ENCODE data around the gene FIS1. TPM values are rescaled to one million over a fixed set of nuclear protein-coding genes. Genes with fewer than 3 reads are reported as not detected.
"Not testable (repeated sequence)": the region's sequence is repeated elsewhere in the genome, so short reads cannot be mapped to it uniquely, and the experiment has no call there.

Gene FIS1
- total and polyA plus RNA-seq, 4 experiments from 2014 or later: 100 to 198 (median 145) TPM

DNA sequence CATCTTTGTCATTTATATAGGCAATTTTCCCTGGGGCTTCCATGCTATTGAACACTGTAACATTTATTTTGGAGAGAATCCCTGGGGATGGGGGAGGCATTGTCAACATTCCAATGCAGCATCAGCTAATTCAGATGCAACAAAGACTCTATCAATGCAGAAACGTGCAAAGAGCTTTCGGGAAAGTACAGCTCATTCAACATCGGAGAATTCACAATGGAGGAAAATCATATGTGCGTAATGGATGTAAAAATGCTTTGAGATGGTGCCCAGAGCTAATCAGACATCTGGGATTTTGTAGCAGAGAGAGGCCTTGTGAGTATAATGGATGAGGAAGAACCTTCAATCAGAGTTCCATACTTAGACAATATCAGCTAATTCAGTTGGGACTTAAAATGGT lies 28.3 kb upstream of the FIS1 start:
- ChIA-PET POLR2A (ENCODE audit: partially characterized antibody) (no interaction called here), CTCF (ENCODE audit: partially characterized antibody) (interaction anchor here (1.6 kb wide), 2 partner anchors 9 to 129 kb away, joined by 4 to 9 read pairs; no protein-coding TSS in a partner anchor)
- DNase-seq: no peak
- Histone ChIP-seq H3K4me1 (ENCODE audit: insufficient read depth, low read length) (no peaks in the 10 kb centered on the region), H3K27ac (ENCODE audit: low read depth, low read length) (no peak overlapping the region), H3K27me3 (ENCODE audit: insufficient read depth, low read length) (no peaks in the 10 kb centered on the region), H3K9me3 (ENCODE audit: control insufficient read depth in 1 of 2, low read length in 2 of 2) (no peaks in the 10 kb centered on the region), H3K36me3 (ENCODE audit: insufficient read depth, low read length) (no peaks in the 10 kb centered on the region), H3K4me3 (ENCODE audit: low read length in 2 of 2) (no peak overlapping the region)
- H3K27me3 Mint-ChIP-seq: peaks cover 17 to 29% of the 10 kb centered on the region in 2 donors
- no peaks in the 10 kb centered on the region for H3K36me3 Mint-ChIP-seq
- H3K4me3 Mint-ChIP-seq: no peak overlapping the region
- H3K4me1 Mint-ChIP-seq: no peaks in the 10 kb centered on the region
- intact Hi-C loops (cut with micrococcal nuclease): no loop called here
- H3K9me3 Mint-ChIP-seq: no peaks in the 10 kb centered on the region
- no peak overlapping the region for H3K27ac Mint-ChIP-seq

DNA sequence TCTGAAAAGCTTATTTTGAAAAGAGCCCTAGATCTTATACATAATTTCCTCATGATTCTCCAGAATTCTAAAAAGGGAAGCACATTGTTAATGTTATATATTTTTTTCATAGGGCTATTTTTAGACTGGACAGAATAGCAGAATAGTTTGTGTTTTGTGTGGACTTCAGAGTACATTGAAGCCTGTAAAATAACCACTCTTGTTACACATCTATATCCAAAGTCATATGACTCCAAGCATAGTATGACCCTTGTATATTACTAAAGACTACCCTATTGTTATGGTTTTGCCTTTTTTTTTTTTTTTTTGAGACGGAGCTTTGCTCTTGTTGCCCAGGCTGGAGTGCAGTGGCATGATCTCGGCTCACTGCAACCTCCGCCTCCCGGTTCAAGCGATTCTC lies 26.1 kb upstream of the FIS1 start:
- Histone ChIP-seq H3K4me3 (ENCODE audit: low read length in 2 of 2) (no peak overlapping the region), H3K4me1 (ENCODE audit: insufficient read depth, low read length) (no peaks in the 10 kb centered on the region), H3K36me3 (ENCODE audit: insufficient read depth, low read length) (no peaks in the 10 kb centered on the region), H3K9me3 (ENCODE audit: control insufficient read depth in 1 of 2, low read length in 2 of 2) (no peaks in the 10 kb centered on the region), H3K27ac (ENCODE audit: low read depth, low read length) (no peak overlapping the region), H3K27me3 (ENCODE audit: insufficient read depth, low read length) (no peaks in the 10 kb centered on the region)
- Mint-ChIP-seq H3K27me3 (peaks cover 14 to 22% of the 10 kb centered on the region in 2 donors), H3K4me1 (no peaks in the 10 kb centered on the region), H3K9me3 (no peaks in the 10 kb centered on the region), H3K36me3 (no peaks in the 10 kb centered on the region), H3K4me3 (no peak overlapping the region), H3K27ac (no peak overlapping the region)
- CTCF ChIA-PET (ENCODE audit: partially characterized antibody): no interaction called here
- intact Hi-C loops (cut with micrococcal nuclease): no loop called here
- DNase-seq: no peak
- POLR2A ChIA-PET (ENCODE audit: partially characterized antibody): no interaction called here

- ChIA-PET POLR2A (ENCODE audit: partially characterized antibody) (no interaction called here), CTCF (ENCODE audit: partially characterized antibody) (interaction anchor here (0.9 to 1.6 kb wide), 3 partner anchors 13 to 125 kb away, joined by 3 to 7 read pairs (median 4); no protein-coding TSS in a partner anchor)
- Histone ChIP-seq H3K27me3 (ENCODE audit: insufficient read depth, low read length) (no peaks in the 10 kb centered on the region), H3K9me3 (ENCODE audit: control insufficient read depth in 1 of 2, low read length in 2 of 2) (no peaks in the 10 kb centered on the region), H3K27ac (ENCODE audit: low read depth, low read length) (no peak overlapping the region), H3K4me3 (ENCODE audit: low read length in 2 of 2) (no peak overlapping the region), H3K36me3 (ENCODE audit: insufficient read depth, low read length) (no peaks in the 10 kb centered on the region), H3K4me1 (ENCODE audit: insufficient read depth, low read length) (no peaks in the 10 kb centered on the region)
- no peak for DNase-seq
- Mint-ChIP-seq H3K4me1 (no peaks in the 10 kb centered on the region), H3K4me3 (no peak overlapping the region), H3K27me3 (peaks cover 12 to 16% of the 10 kb centered on the region in 2 donors), H3K9me3 (no peaks in the 10 kb centered on the region), H3K27ac (no peak overlapping the region), H3K36me3 (no peaks in the 10 kb centered on the region)
- intact Hi-C loops (cut with micrococcal nuclease): no loop called here
These were observed 24.8 kb upstream of the FIS1 start for GRCh38 chr7:101269664-101270063.

- peaks cover 7% of the 10 kb centered on the region in 2 donors for H3K27me3 Mint-ChIP-seq
- no peak for DNase-seq
- Histone ChIP-seq H3K36me3 (ENCODE audit: insufficient read depth, low read length) (no peaks in the 10 kb centered on the region), H3K27me3 (ENCODE audit: insufficient read depth, low read length) (no peaks in the 10 kb centered on the region), H3K4me3 (ENCODE audit: low read length in 2 of 2) (no peak overlapping the region), H3K27ac (ENCODE audit: low read depth, low read length) (no peak overlapping the region), H3K9me3 (ENCODE audit: control insufficient read depth in 1 of 2, low read length in 2 of 2) (no peaks in the 10 kb centered on the region), H3K4me1 (ENCODE audit: insufficient read depth, low read length) (no peaks in the 10 kb centered on the region)
- no peak overlapping the region for H3K27ac Mint-ChIP-seq
- no peaks in the 10 kb centered on the region for H3K9me3 Mint-ChIP-seq
- intact Hi-C loops (cut with micrococcal nuclease): no loop called here
- H3K4me1 Mint-ChIP-seq: peaks cover 0 to 1% (median 0%) of the 10 kb centered on the region in 4 donors
- CTCF ChIA-PET (ENCODE audit: partially characterized antibody): interaction anchor here (1.4 kb wide), 1 partner anchor 17 kb away, joined by 3 read pairs; no protein-coding TSS in a partner anchor
- H3K36me3 Mint-ChIP-seq: no peaks in the 10 kb centered on the region
- POLR2A ChIA-PET (ENCODE audit: partially characterized antibody): no interaction called here
- no peak overlapping the region for H3K4me3 Mint-ChIP-seq
These were observed 21.0 kb upstream of the FIS1 start for GRCh38 chr7:101265622-101266516.

DNA sequence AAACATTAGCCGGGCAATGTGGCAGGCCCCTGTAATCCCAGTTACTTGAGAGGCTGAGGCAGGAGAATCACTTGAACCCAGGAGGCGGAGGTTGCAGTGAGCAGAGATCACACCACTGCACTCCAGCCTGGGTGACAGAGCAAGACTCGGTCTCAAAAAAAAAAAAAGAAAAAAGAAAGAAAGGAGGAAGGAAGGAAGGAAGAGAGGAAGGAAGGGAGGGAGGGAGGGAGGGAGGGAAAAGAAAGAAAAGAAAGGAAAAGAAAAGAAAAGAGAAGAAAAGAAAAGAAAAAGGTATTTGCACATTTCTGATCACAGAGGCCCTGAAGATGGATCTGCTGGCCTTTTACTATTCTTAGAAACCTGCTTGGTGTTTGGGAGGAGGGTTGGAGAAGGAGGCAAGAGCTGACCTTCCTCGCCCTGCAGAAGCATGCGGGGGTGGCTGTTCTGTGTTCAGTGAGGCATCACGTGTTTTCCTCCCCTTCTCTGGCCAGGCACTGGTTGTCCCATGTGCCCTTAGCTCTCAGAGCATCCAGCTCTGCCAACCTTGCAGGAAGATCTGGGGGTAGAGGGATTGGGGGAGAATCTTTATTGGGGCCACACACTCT lies 19.3 kb upstream of the FIS1 start:
- H3K36me3 Mint-ChIP-seq; intact Hi-C loops (cut with micrococcal nuclease); H3K27ac Mint-ChIP-seq; DNase-seq; CTCF ChIA-PET (ENCODE audit: partially characterized antibody); H3K4me3 ChIP-seq (ENCODE audit: low read length in 2 of 2); H3K27me3 ChIP-seq (ENCODE audit: insufficient read depth, low read length); H3K36me3 ChIP-seq (ENCODE audit: insufficient read depth, low read length); H3K9me3 Mint-ChIP-seq; H3K9me3 ChIP-seq (ENCODE audit: control insufficient read depth in 1 of 2, low read length in 2 of 2); H3K4me1 ChIP-seq (ENCODE audit: insufficient read depth, low read length); H3K27ac ChIP-seq (ENCODE audit: low read depth, low read length); H3K4me1 Mint-ChIP-seq; POLR2A ChIA-PET (ENCODE audit: partially characterized antibody); H3K4me3 Mint-ChIP-seq; H3K27me3 Mint-ChIP-seq: not testable (repeated sequence)

GRCh38 chr7:101258243-101258731 lies 13.4 kb upstream of the FIS1 start:
- Mint-ChIP-seq H3K36me3 (no peaks in the 10 kb centered on the region), H3K4me1 (no peaks in the 10 kb centered on the region), H3K9me3 (no peaks in the 10 kb centered on the region), H3K27me3 (peaks cover 7 to 8% of the 10 kb centered on the region in 2 donors), H3K4me3 (no peak overlapping the region), H3K27ac (no peak overlapping the region)
- Histone ChIP-seq H3K36me3 (ENCODE audit: insufficient read depth, low read length) (no peaks in the 10 kb centered on the region), H3K4me3 (ENCODE audit: low read length in 2 of 2) (no peak overlapping the region), H3K27ac (ENCODE audit: low read depth, low read length) (no peak overlapping the region), H3K4me1 (ENCODE audit: insufficient read depth, low read length) (no peaks in the 10 kb centered on the region), H3K27me3 (ENCODE audit: insufficient read depth, low read length) (no peaks in the 10 kb centered on the region), H3K9me3 (ENCODE audit: control insufficient read depth in 1 of 2, low read length in 2 of 2) (no peaks in the 10 kb centered on the region)
- ChIA-PET CTCF (ENCODE audit: partially characterized antibody) (interaction anchor here (1.4 to 2.3 kb wide), 2 partner anchors 14 to 24 kb away, joined by 6 read pairs; partner anchors contain the start of gene FIS1), POLR2A (ENCODE audit: partially characterized antibody) (no interaction called here)
- DNase-seq: no peak
- intact Hi-C loops (cut with micrococcal nuclease): loop anchor here (10.0 kb wide), 1 partner anchor 553 kb away; the partner anchor contains the start of gene POP7

DNA sequence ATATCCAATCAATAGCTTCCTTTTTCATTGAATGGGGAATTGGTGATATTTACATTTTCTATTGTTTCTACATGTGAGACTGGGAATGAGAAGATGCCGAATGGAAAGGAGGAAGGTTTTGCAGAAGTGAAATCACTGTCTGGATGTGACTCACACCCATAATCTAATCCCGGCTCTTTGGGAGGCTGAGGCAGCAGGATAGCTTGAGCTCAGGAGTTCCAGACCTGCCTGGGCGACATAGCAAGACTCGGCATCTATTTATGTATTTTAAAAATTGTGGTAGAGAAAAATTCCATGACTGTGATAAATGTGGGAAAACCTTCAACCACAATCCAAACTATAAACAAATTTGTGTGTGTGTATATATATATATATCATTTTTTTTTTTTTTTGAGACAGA lies 10.9 kb upstream of the FIS1 start:
- H3K27me3 Mint-ChIP-seq: peaks cover 3 to 4% of the 10 kb centered on the region in 2 donors
- Histone ChIP-seq H3K4me3 (ENCODE audit: low read length in 2 of 2) (no peak overlapping the region), H3K9me3 (ENCODE audit: control insufficient read depth in 1 of 2, low read length in 2 of 2) (no peaks in the 10 kb centered on the region), H3K27ac (ENCODE audit: low read depth, low read length) (no peak overlapping the region), H3K27me3 (ENCODE audit: insufficient read depth, low read length) (no peaks in the 10 kb centered on the region), H3K36me3 (ENCODE audit: insufficient read depth, low read length) (no peaks in the 10 kb centered on the region), H3K4me1 (ENCODE audit: insufficient read depth, low read length) (peaks cover 9% of the 10 kb centered on the region)
- H3K4me3 Mint-ChIP-seq: no peak overlapping the region
- peaks cover 8 to 19% (median 14%) of the 10 kb centered on the region in 4 donors for H3K4me1 Mint-ChIP-seq
- ChIA-PET CTCF (ENCODE audit: partially characterized antibody) (interaction anchor here (4.9 kb wide), 1 partner anchor 12 kb away, joined by 41 read pairs; the partner anchor contains the start of gene FIS1), POLR2A (ENCODE audit: partially characterized antibody) (interaction anchor here (4.9 kb wide), 1 partner anchor 12 kb away, joined by 34 read pairs; the partner anchor contains the start of gene FIS1)
- no peak overlapping the region for H3K27ac Mint-ChIP-seq
- H3K9me3 Mint-ChIP-seq: no peaks in the 10 kb centered on the region
- no peak for DNase-seq
- H3K36me3 Mint-ChIP-seq: peaks cover 6 to 9% of the 10 kb centered on the region in 2 donors
- intact Hi-C loops (cut with micrococcal nuclease): loop anchor here (10.0 kb wide), 1 partner anchor 551 kb away; the partner anchor contains the start of gene POP7
